Mucosa of stomach (tissue), 1 donor: ENCODE measurements around the gene HYOU1.
"Not testable (repeated sequence)": the region's sequence is repeated elsewhere in the genome, so short reads cannot be mapped to it uniquely, and the experiment has no call there.

Source experiments
- H3K27me3 ChIP-seq: one replicate; pipeline ENCODE4 v1.7.0; 2013; ENCODE audit warnings: mild to moderate bottlenecking, low read length; ENCODE audit not compliant: control insufficient read depth, insufficient read depth
- H3K36me3 ChIP-seq: one replicate; pipeline ENCODE4 v1.7.0; 2013; ENCODE audit warnings: low read length; ENCODE audit not compliant: control insufficient read depth, insufficient read depth
- H3K4me1 ChIP-seq: one replicate; pipeline ENCODE4 v1.7.0; 2013; ENCODE audit warnings: mild to moderate bottlenecking, low read length; ENCODE audit not compliant: control insufficient read depth, insufficient read depth
- H3K4me3 ChIP-seq: one replicate; pipeline ENCODE4 v1.7.0; 2013; ENCODE audit warnings: low read length
- H3K9ac ChIP-seq: one replicate; pipeline ENCODE4 v1.7.0; 2013; ENCODE audit warnings: mild to moderate bottlenecking, low read length, moderate library complexity
- H3K9me3 ChIP-seq: one replicate; pipeline ENCODE4 v1.7.0; 2013; ENCODE audit warnings: mild to moderate bottlenecking, low read length, moderate library complexity; ENCODE audit not compliant: control insufficient read depth
- donor health status: Pancreatic carcinoma.

Gene HYOU1

GRCh38 chr11:119033421-119033820, 23.6 kb downstream of the HYOU1 start:
- not testable (repeated sequence) for H3K27me3 ChIP-seq, H3K9me3 ChIP-seq, H3K4me3 ChIP-seq, H3K36me3 ChIP-seq, H3K9ac ChIP-seq
- H3K4me1 ChIP-seq = peaks cover 16% of the 10 kb centered on the region

DNA sequence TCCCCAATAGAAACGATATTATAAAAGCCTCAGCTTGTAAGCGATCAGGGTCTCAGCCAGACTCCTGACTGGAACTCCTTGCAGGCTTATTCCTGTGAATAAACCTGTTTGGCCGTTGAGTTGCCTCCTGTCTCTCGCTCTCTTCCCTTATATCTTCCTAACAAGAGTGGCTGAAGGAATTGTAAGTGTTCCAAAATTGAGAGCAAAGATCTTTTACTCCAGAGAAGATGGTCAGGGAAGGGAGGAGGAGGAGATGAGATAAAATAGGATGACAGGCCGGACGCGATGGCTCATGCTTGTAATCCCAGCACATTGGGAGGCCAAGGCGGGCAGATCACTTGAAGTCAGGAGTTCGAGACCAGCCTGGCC, 25.1 kb downstream of the HYOU1 start:
- peaks cover 30% of the 10 kb centered on the region for H3K4me1 ChIP-seq
- no peak overlapping the region for H3K4me3 ChIP-seq
- H3K27me3 ChIP-seq = no peaks in the 10 kb centered on the region
- H3K9ac ChIP-seq = no peak overlapping the region
- no peaks in the 10 kb centered on the region for H3K36me3 ChIP-seq
- H3K9me3 ChIP-seq = no peaks in the 10 kb centered on the region

- Histone ChIP-seq H3K36me3 (no peaks in the 10 kb centered on the region), H3K4me1 (peaks cover 34% of the 10 kb centered on the region), H3K9ac (peak within 1 kb of the TSS; percentile 83), H3K9me3 (no peaks in the 10 kb centered on the region), H3K4me3 (peak within 1 kb of the TSS; percentile 67), H3K27me3 (no peaks in the 10 kb centered on the region)
Observed at GRCh38 chr11:119030329-119031047, 26.5 kb downstream of the HYOU1 start, which contains the start of gene SLC37A4. SLC37A4 (minus strand) TSS chr11:119030877.

GRCh38 chr11:119030029-119030328, 27.0 kb downstream of the HYOU1 start:
- peak overlapping the region; percentile 67 for H3K4me3 ChIP-seq
- peak overlapping the region; percentile 83 for H3K9ac ChIP-seq
- peaks cover 37% of the 10 kb centered on the region for H3K4me1 ChIP-seq
- no peaks in the 10 kb centered on the region for H3K27me3 ChIP-seq
- no peaks in the 10 kb centered on the region for H3K9me3 ChIP-seq
- H3K36me3 ChIP-seq = no peaks in the 10 kb centered on the region

- Histone ChIP-seq H3K27me3 (no peaks in the 10 kb centered on the region), H3K9me3 (no peaks in the 10 kb centered on the region), H3K9ac (peak overlapping the region; percentile 83), H3K36me3 (no peaks in the 10 kb centered on the region), H3K4me1 (peaks cover 42% of the 10 kb centered on the region), H3K4me3 (peak overlapping the region; percentile 67)
Observed at GRCh38 chr11:119029340-119030028, 27.5 kb downstream of the HYOU1 start.

DNA sequence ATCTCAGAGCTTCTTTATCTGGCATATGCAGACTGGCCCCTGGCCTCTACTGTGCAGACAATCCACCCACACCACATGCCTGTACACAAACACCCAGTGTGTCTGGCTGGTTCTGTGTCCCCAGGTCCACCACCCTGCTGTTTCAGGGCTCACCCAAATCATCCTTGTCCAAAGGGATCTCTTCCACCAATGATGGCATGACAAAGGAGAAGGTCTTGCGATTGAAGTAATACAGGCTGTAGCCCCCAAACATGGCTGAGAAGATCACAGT, 28.0 kb downstream of the HYOU1 start:
- H3K4me3 ChIP-seq = peak overlapping the region; percentile 6
- peak overlapping the region; percentile 83 for H3K9ac ChIP-seq

GRCh38 chr11:119028346-119029068, 28.5 kb downstream of the HYOU1 start:
- peaks cover 45% of the 10 kb centered on the region for H3K4me1 ChIP-seq
- H3K4me3 ChIP-seq = peak overlapping the region; percentile 6
- H3K9ac ChIP-seq = peak overlapping the region; percentile 83

More for the DNA sequence above, 28.0 kb downstream of the HYOU1 start:
- H3K27me3 ChIP-seq = no peaks in the 10 kb centered on the region
- no peaks in the 10 kb centered on the region for H3K36me3 ChIP-seq
- no peaks in the 10 kb centered on the region for H3K9me3 ChIP-seq
- peaks cover 45% of the 10 kb centered on the region for H3K4me1 ChIP-seq

DNA sequence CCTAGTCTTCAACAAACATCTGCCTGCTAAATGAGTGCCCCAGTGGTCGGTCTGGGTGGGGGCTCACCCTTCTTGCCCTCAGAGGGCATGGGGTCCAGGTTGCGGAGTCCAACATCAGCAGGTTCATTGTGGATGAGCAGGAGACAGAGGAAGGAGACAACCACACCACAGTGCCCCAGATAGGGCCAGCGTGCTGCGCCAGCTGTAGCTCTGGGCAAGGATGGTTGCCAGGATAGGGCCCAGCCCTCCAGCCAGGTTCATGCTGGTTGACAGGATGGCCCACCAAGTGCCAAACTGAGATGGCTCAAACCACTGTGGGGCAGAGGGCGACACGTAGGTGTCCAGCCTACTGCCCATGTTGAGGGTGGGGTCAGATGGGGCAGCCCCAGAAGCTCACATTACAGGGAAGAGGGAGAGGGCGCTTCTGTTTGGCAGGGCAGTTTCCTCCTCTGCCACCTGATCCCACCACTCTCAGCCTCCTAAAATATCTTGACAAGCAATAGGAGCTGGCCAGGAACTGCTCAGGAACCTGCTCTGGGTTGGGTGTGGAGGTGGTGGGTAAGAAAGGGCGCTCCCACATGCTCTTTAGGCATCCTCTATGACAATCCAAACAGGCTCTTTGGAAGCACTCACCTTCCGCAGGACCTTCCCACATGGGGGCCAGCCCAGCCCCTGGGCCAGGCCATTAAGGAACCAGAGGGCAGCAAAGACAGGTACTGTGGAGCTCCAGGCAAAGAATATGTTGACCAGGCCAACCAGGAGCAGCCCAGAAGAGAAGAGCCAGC, 29.3 kb downstream of the HYOU1 start:
- Histone ChIP-seq H3K9ac (peak overlapping the region; percentile 83), H3K4me1 (peaks cover 45% of the 10 kb centered on the region), H3K9me3 (no peaks in the 10 kb centered on the region), H3K27me3 (no peaks in the 10 kb centered on the region), H3K4me3 (no peak overlapping the region), H3K36me3 (no peaks in the 10 kb centered on the region)

More at GRCh38 chr11:119028346-119029068, 28.5 kb downstream of the HYOU1 start:
- Histone ChIP-seq H3K9me3 (no peaks in the 10 kb centered on the region), H3K36me3 (no peaks in the 10 kb centered on the region), H3K27me3 (no peaks in the 10 kb centered on the region)

DNA sequence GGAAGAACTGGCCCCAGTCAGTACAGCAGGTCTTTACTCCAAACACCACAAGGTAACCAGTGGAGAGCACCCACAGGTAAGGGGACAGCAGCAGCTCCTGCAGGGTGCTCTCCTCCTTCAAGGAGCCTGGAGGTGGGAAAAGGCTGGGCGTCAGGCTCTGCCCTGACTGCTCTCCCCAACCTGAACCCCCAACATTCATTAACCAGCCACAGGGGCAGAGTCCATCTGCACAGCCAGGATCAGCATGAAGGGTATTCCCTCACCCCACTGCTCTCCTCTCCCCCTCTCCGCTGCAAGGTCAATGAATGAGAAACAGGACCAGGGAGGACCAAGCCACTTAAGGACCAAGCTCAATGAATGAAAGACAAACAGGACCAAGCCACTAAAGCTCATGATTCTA, 30.0 kb downstream of the HYOU1 start:
- H3K9ac ChIP-seq = no peak overlapping the region
- H3K4me1 ChIP-seq = peaks cover 45% of the 10 kb centered on the region
- H3K4me3 ChIP-seq = no peak overlapping the region

DNA sequence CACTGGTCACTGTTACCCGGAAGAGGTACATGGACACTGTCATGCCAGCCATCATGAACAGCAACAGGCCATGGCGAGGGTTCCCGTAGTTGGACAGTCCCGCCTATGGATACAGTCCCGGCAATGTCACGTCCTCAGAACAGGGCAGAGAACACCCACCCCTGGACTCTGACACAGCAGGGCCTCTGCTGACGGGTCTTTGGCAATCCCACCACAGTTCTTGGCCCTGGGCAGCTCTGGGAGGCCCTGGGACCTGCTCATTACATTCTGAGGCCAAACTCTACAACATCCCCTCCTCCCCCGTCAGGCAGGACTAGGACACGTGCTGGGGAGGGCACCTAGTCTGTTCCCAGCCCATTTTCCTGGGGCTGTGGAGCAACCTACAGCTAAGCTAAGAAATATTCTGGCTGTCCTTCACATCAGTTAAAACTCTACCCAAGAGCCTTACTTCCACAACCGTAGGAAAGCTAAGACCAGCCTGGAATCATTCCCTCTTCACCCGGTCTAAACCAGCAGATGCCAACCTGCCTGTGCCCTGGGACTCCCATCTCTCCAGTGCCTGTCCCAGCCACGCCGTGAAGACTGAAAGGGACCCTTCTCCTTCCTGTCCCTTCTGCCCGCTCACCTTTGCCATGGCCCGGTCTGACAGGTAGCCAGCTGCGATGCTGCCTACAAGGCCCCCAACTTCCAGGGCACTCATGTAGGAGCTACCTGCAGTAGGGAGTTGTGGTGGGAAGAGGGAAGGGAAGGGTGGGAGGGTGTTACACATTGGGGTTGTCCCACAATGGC, 30.8 kb downstream of the HYOU1 start:
- H3K9me3 ChIP-seq = no peaks in the 10 kb centered on the region
- H3K4me1 ChIP-seq = peaks cover 51% of the 10 kb centered on the region
- no peaks in the 10 kb centered on the region for H3K27me3 ChIP-seq
- no peak overlapping the region for H3K4me3 ChIP-seq
- H3K9ac ChIP-seq = no peak overlapping the region
- no peaks in the 10 kb centered on the region for H3K36me3 ChIP-seq

More for the DNA sequence above, 30.0 kb downstream of the HYOU1 start:
- no peaks in the 10 kb centered on the region for H3K9me3 ChIP-seq
- no peaks in the 10 kb centered on the region for H3K36me3 ChIP-seq
- no peaks in the 10 kb centered on the region for H3K27me3 ChIP-seq

DNA sequence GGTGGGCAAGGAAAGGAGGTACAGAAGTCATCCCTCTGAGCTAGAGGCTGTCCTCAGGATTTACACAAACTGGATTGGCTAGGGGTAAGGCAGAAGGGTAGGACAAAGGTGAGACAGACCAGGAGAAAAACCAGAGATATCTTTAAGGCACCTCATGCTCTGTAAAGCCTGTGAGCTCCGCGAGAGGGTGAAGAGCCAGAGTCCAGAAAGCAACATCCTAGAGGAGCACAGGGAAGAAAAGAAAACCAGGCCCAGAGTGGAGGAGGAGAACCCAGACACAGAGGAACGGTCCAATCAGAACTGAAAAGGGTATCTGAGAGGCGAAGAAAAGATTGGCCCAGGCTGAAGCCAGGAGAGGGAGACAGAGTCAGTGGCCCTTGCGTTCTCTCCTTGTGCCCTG, 31.5 kb downstream of the HYOU1 start:
- no peak overlapping the region for H3K4me3 ChIP-seq
- no peaks in the 10 kb centered on the region for H3K27me3 ChIP-seq
- peaks cover 58% of the 10 kb centered on the region for H3K4me1 ChIP-seq
- H3K9me3 ChIP-seq = no peaks in the 10 kb centered on the region
- no peak overlapping the region for H3K9ac ChIP-seq
- H3K36me3 ChIP-seq = no peaks in the 10 kb centered on the region
